GM12878 (cell line): ENCODE measurements around the gene TMEM131L. TPM values are rescaled to one million over a fixed set of nuclear protein-coding genes. Genes with fewer than 3 reads are reported as not detected.

Source experiments
- ATAC-seq: fragments of 200-7000 bp; cut with Tn5 transposase; 3 replicates; pipeline ENCODE4 v1.9.1; 2020; ENCODE audit warnings: mild to moderate bottlenecking, moderate library complexity
- BruUV-seq: library from RNA; stranded (reverse); fragments of 400-500 nt; replicated peaks from 2 replicates; lab custom pipeline; 2021; lab: Mats Ljungman, UMichigan
- CTCF ChIA-PET: fragments of 300-600 bp; sonication (Branson Sonifier 250); formaldehyde crosslinking; extraction: SDS; loops from one replicate; lab custom pipeline; 2021; ENCODE audit warnings: inconsistent platforms; lab: Yijun Ruan, JAX
- POLR2A ChIA-PET: fragments of 350-600 bp; formaldehyde crosslinking; extraction: SDS; loops from one replicate; lab custom pipeline; 2021; ENCODE audit warnings: inconsistent platforms; lab: Charles Lee
- RAD21 ChIA-PET: fragments of 300-600 bp; sonication (Branson Sonifier 250); formaldehyde crosslinking; loops from one replicate; lab custom pipeline; 2023; ENCODE audit warnings: antibody characterized with exemption; ENCODE audit not compliant: unreplicated experiment; lab: Charles Lee
- SMC1A ChIA-PET: fragments of 300-600 bp; sonication (Branson Sonifier 250); formaldehyde crosslinking; loops from one replicate; lab custom pipeline; 2023; ENCODE audit not compliant: unreplicated experiment, uncharacterized antibody; lab: Charles Lee
- DNase-seq: peaks from one replicate; pipeline ENCODE4 v3.0.0-alpha.2; 2011; ENCODE audit warnings: low read depth, low spot score
- FAIRE-seq: peaks from 3 replicates; lab custom pipeline; 2011; peaks lifted over from hg19 to GRCh38; lab: Jason Lieb, UNC
- H2AFZ ChIP-seq: 2 replicates; pipeline ENCODE4 v1.6.0; 2011; ENCODE audit warnings: low read depth, low read length, control low read depth; ENCODE audit not compliant: control insufficient read depth
- H3K27ac ChIP-seq: 2 replicates; pipeline ENCODE4 v1.5.1; 2011; ENCODE audit warnings: control low read depth; ENCODE audit not compliant: control insufficient read depth, insufficient read depth
- H3K27me3 ChIP-seq, 2 experiments: replicated peaks in 1 of 2; 2 replicates each; pipeline versions ENCODE4 v1.6.0 to v1.6.1; 2011; ENCODE audit warnings: low read length in 1 of 2; ENCODE audit not compliant: control insufficient read depth in 2 of 2, insufficient read depth in 2 of 2
- H3K36me3 ChIP-seq, 2 experiments: 2 replicates each; pipeline ENCODE4 v1.5.1; 2011; ENCODE audit warnings: low read length in 1 of 2; ENCODE audit not compliant: control insufficient read depth in 2 of 2, insufficient read depth in 2 of 2
- H3K4me1 ChIP-seq: 2 replicates; pipeline ENCODE4 v1.6.1; 2011; ENCODE audit warnings: mild to moderate bottlenecking, low read length, moderate library complexity, mixed read lengths; ENCODE audit not compliant: control insufficient read depth, insufficient read depth
- H3K4me2 ChIP-seq: 2 replicates; pipeline ENCODE4 v1.6.0; 2011; ENCODE audit warnings: control low read depth; ENCODE audit not compliant: control insufficient read depth, insufficient read depth
- H3K4me3 ChIP-seq: fragments of 200-600 bp; sonication (generic); 2 replicates; pipeline ENCODE4 v1.5.1; 2016
- H3K79me2 ChIP-seq: 2 replicates; pipeline ENCODE4 v1.6.0; 2011; ENCODE audit warnings: low read length; ENCODE audit not compliant: control insufficient read depth, insufficient read depth
- H3K9ac ChIP-seq: 2 replicates; pipeline ENCODE4 v1.8.0; 2011; ENCODE audit warnings: low read length, control low read depth, mixed read lengths; ENCODE audit not compliant: control insufficient read depth, insufficient read depth
- H3K9me3 ChIP-seq: replicated peaks from 3 replicates; pipeline ENCODE4 v1.5.1; 2011; ENCODE audit warnings: mild to moderate bottlenecking, low read length; ENCODE audit not compliant: control insufficient read depth, insufficient read depth
- H4K20me1 ChIP-seq: 2 replicates; pipeline ENCODE4 v1.6.0; 2011; ENCODE audit not compliant: control insufficient read depth, insufficient read depth
- CBX5 ChIP-seq: sonication (generic); IDR thresholded peaks from 2 replicates; pipeline ENCODE4 v1.6.1; 2016; ENCODE audit warnings: low read depth, moderate library complexity, mild to moderate bottlenecking, inconsistent platforms
- CTCF ChIP-seq, 3 experiments: IDR thresholded peaks in 2 of 3; conservative IDR thresholded peaks in 1 of 3; 2 replicates each; pipeline ENCODE4 v1.5.1; 2011; ENCODE audit warnings: low read depth in 3 of 3, low read length in 3 of 3, mild to moderate bottlenecking in 3 of 3, control low read depth in 2 of 3, moderate library complexity in 2 of 3, inconsistent platforms in 1 of 3, mixed read lengths in 1 of 3; ENCODE audit not compliant: control insufficient read depth in 2 of 3, insufficient read depth in 1 of 3; ENCODE audit errors: extremely low read depth in 1 of 3
- EED ChIP-seq: sonication (generic); IDR thresholded peaks from 2 replicates; pipeline ENCODE4 v1.6.1; 2016; ENCODE audit warnings: antibody characterized with exemption, low read depth
- EZH2 ChIP-seq: IDR thresholded peaks from 2 replicates; pipeline ENCODE4 v1.6.1; 2012; ENCODE audit warnings: low read depth, mild to moderate bottlenecking, control low read depth, inconsistent platforms, low read length, borderline replicate concordance; ENCODE audit not compliant: control insufficient read depth
- RB1 ChIP-seq: fragments of 450-650 bp; formaldehyde crosslinking; IDR thresholded peaks from 2 replicates; pipeline ENCODE4 v1.6.1; 2017; ENCODE audit warnings: mild to moderate bottlenecking, borderline replicate concordance
- USF2 ChIP-seq: IDR thresholded peaks from 2 replicates; pipeline ENCODE4 v1.6.1; 2011; ENCODE audit warnings: low read depth, low read length, improper control_type of control experiment, borderline replicate concordance
- ZNF274 ChIP-seq: IDR thresholded peaks from one replicate; pipeline ENCODE4 v1.8.0; 2011; ENCODE audit not compliant: insufficient read length, insufficient read depth
- WGBS: methylation state at CpG from one replicate; pipeline ENCODE4 v1.1.6; 2016; ENCODE audit warnings: low lambda C conversion rate; ENCODE audit not compliant: insufficient replicate concordance, insufficient coverage; ENCODE audit errors: missing lambda C conversion rate; 5-methylcytosine and 5-hydroxymethylcytosine counted together
- in situ Hi-C: fragments of 300-500 bp; cut with MboI; formaldehyde crosslinking; loops from 9 replicates; pipeline ENCODE4 v1.14.3; 2018; ENCODE audit warnings: mixed read lengths
- intact Hi-C: fragments of 100-400 bp; cut with micrococcal nuclease; formaldehyde crosslinking; loops from one replicate; pipeline ENCODE4 v1.14.2; 2022; ENCODE audit not compliant: unreplicated experiment
- polyA plus RNA-seq, 11 experiments: library from polyadenylated mRNA; depleted of rRNA in 4 of 11; unstranded in 6 of 11; stranded (reverse) in 5 of 11; fragments of >200 nt; fragmentation: Nextera tagmentation in 4 of 11; fragmentation: Illumina TruSeq in 1 of 11; extraction: Ambion mirVana in 4 of 11; extraction: Trizol in 1 of 11; gene quantifications; 1 replicate in 1 of 11; 2 replicates in 10 of 11; pipeline versions ENCODE4 v1.2.1 to v1.2.3, GENCODE V29; 2011 to 2016; ENCODE audit warnings: inconsistent platforms in 2 of 11, missing spikeins in 2 of 11, low read depth in 1 of 11
- total RNA-seq, 4 experiments: library from RNA; depleted of rRNA in 3 of 4; stranded (reverse); fragments of >200 nt in 3 of 4; fragmentation: Illumina TruSeq in 1 of 4; extraction: Trizol in 1 of 4; gene quantifications; 2 replicates each; pipeline versions ENCODE4 v1.2.1 to v1.2.3, GENCODE V29; 2013 to 2021

The TMEM131L gene
- total and polyA plus RNA-seq, 10 of the 15 experiments (the other 5 are each of a cell fraction or from before 2014, with no cell fraction given), result 8.5 to 101 (median 74.4) TPM

- Histone ChIP-seq H3K27ac (no peak overlapping the region), H3K27me3 (no peaks in the 10 kb centered on the region; a peak in 1 of 4 replicates), H3K4me3 (no peak overlapping the region), H3K4me2 (no peak overlapping the region), H2AFZ (no peak overlapping the region), H3K9ac (no peak overlapping the region), H3K79me2 (no peaks in the 10 kb centered on the region), H4K20me1 (no peaks in the 10 kb centered on the region), H3K4me1 (no peaks in the 10 kb centered on the region), H3K9me3 (no peaks in the 10 kb centered on the region; the same call in 1 of the 3 replicates), H3K36me3 (no peaks in the 10 kb centered on the region)
- no peak for ATAC-seq
- no peak for TF ChIP-seq USF2
- TF ChIP-seq ZNF274, result no peak
- no peak for TF ChIP-seq CBX5
- TF ChIP-seq CTCF (IDR thresholded peaks at IDR 0.05 in 2 of 3, conservative IDR thresholded peaks at IDR 0.05 in 1 of 3; ENCODE audit: control insufficient read depth in 2 of 3, extremely low read depth in 1 of 3, insufficient read depth in 1 of 3, low read depth in 3 of 3, low read length in 3 of 3), result no peak
- TF ChIP-seq RB1, result no peak
- TF ChIP-seq EED, result no peak
- no peak for TF ChIP-seq EZH2
- SMC1A ChIA-PET, result no interaction called here
- 44% methylated on average over 5 of the region's 5 CpGs for WGBS
- in situ Hi-C loops (no loop called here), intact Hi-C loops (no loop called here)
- RAD21 ChIA-PET, result no interaction called here
- CTCF ChIA-PET, result no interaction called here
- POLR2A ChIA-PET, result no interaction called here
- no TSS peak for BruUV-seq
- no peak for DNase-seq
- no peak for FAIRE-seq
Measured at GRCh38 chr4:153676486-153676885, 210.3 kb downstream of the TMEM131L start.
